ENCODE measurements around the gene ATG12.
"Not testable (repeated sequence)": the region's sequence is repeated elsewhere in the genome, so short reads cannot be mapped to it uniquely, and the experiment has no call there.

The ATG12 gene

DNA sequence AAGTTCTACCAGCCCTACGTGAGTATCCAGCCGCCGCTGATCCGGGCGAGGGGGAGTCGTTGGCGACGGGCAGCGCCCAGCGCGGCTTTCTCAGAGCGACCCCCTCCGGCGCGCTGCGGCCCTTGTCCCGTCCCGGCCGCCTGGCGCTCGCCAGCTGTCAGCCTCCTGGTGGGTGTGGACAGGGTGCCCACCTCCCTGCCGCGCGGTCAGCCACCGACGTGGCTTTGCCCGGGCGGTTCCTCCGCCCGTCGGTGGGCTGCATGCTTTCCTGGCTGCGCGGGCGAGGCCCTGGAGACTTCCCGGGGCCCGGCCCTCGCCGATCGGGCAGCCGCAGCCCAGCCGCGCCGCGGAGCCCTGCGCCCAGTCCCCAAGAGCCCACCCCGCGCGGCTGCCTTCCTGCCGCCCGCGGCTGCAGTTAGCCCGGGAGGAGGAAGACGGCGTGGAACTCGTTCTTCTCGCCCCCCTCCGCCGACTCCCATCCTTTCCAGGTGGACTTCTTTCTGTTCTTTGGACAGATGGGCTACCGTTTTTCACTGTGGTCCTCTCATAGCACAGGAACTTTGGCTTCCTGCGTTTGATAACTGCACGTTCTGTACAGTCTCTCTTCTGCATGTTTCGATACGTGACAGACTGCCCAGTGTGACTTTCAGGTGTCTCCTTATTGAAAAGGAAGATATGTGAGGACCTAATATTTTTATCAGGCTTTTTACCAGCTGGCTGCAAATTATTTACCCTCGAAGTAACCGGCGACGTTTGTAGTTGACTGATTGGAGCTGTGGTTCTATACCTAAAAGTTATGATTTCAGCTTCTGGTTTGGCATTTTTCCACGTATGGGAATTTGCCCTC lies 947 bp upstream of the ATG12 start:
- DNase-seq: peak; percentile 16

DNA sequence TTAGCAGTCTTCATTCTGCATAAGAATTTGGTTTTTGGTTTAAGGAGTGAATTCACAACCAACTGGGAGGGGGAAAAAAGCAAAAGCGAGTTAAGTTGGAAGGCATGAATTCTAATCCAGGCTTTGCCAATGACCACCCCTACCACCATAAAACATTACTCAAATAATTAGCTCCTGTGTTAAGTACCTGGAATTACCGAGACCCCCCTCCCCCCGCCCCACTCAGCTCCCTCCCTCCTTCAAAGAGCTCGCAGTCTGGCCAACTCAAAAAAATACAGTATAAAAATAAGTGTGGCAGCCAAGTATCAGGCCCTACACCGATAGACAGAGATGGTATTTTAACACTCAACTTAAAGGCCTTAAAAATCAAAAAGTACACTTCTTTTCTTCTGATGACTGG lies 492 bp downstream of the ATG12 start:
- DNase-seq: no peak

DNA sequence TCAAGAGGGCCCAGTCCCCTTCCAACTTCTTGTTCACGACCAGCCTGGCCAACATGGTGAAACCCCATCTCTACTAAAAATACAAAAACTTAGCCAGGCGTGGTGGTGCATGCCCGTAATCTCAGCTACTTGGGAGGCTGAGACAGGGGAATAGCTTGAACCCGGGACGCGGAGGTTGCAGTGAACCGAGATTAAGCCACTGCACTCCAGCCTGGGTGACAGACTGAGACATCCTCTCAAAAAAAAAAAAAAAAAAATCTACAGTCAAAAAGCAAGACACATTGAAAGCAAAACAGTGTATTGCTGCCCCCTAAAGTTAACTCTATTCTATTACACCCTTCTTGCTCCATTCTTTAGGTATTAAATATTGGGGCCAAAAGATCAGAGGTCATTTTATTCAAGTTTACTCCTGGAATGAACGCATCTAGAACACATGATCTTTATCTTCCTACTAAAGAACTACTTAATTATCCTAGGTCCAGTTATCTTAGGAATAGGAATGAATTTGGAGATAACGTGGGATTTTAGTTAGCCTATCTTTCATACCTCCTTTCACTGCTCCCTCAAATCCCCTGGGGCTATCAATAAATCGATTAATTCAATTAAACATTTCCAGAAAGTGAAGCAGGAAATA lies 2.4 kb downstream of the ATG12 start:
- peak; percentile 62 for DNase-seq

DNA sequence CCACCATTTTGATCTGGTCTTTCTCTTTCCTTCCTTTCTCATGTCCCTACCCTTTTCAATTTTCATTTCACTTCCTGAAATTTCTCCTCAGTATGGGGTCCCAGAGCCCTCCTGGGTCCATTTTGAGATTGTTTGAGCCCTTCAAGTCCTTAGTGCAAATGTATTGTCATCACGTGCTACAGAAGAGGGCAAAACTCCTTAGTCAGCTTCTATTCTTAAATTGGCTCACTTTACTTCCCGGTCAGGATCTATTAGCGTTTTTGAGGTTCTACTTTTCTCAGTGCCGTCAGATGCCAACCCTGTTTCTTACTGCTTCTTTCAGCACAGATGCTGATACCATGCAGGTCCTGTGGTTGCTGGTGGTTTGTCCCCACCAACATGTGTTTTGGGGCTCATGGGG lies 5.9 kb downstream of the ATG12 start:
- no peak for DNase-seq

DNA sequence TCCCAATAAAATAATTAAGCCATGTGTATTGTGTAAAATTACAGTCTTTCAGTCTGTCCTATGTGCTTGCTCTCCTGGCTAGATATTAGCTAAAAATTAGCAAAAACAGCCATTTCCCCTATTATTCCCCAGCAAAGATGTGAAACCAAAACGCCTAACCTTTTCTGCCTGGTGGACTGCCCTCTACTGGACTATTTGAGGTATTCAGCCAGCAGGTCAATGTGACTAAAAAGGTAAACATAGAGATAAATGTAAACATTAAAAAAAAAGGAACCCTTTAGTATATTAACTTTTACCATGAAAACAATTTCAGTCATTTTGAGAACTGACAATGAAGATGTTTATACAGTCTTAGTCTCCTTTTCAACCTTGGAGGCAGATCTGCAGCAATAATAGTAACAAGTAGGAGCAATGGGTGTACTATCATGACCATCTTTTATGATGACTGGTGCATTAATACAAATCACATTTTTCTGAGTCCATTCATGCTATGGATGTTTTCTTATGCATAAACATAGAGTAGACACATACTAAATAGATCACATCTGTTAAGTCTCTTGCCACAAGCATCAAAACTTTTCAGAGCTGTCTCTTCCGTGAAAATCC lies 10.1 kb downstream of the ATG12 start:
- peak; percentile 8 for DNase-seq

DNA sequence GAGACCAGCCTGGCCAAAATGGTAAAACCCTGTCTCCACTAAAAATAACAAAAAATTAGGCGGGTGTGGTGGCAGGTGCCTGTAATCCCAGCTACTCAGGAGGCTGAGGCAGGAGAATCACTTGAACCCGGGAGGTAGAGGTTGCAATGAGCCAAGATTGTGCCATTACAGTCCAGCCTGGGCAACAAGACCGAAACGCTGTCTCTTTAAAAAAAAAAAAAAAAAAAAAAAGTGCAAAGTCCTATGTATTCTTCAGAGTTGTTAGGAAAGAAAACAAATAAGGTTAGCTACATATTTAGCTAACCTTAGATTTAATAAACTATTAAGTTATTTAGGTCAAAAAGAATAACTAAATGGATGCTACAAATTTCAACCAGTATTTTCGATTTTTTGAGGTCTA lies 11.5 kb downstream of the ATG12 start:
- no peak for DNase-seq

DNA sequence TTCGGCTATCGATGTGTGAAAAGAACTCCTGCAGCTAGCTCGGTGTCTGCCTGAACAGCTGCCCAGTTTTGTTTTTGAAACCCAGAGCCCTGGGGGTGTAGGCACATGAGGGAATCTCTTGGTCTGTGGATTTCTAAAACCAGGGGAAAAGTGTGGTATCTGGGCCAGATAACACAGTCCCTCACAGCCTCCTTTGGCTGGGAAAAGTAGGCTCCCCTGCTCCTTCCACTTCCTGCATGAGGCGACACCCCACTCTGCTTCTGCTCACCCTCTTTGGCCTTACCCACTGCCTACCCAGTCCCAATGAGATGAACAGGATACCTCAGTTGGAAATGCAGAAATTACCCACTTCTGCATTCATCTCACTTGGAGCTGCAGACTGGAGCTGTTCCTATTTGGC lies 15.4 kb downstream of the ATG12 start:
- no peak for DNase-seq

DNA sequence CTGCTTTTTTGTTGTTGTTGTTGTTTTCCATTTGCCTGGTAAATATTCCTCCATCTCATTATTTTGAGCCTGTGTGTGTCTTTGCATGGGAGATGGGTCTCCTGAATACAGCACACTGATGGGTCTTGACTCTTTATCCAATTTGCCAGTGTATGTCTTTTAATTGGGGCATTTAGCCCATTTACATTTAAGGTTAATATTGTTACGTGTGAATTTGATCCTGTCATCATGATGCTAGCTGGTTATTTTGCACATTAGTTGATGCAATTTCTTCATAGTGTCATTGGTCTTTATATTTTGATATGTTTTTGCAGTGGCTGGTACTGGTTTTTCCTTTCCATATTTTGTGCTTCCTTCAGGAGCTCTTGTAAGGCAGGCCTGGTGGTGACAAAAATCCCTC lies 16.4 kb downstream of the ATG12 start:
- DNase-seq: not testable (repeated sequence)

DNA sequence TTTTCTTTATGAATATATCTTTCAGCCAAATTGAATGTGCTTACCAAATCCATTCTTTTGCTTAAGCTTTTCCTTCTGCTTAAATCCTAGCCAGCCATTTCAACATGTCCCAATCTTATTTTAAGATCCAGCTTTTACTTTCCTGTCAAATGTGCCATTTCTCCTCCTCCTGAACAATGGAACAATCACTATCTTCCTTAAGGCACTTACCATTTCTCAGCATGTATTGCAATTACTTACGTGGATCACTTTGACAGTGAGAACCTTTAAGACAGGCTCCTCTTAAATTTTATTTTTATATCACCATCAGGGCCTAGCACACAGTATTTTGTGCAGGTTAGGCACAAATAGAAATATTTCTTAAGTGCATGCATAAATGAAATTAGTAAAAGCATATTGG lies 20.5 kb downstream of the ATG12 start:
- DNase-seq: no peak

DNA sequence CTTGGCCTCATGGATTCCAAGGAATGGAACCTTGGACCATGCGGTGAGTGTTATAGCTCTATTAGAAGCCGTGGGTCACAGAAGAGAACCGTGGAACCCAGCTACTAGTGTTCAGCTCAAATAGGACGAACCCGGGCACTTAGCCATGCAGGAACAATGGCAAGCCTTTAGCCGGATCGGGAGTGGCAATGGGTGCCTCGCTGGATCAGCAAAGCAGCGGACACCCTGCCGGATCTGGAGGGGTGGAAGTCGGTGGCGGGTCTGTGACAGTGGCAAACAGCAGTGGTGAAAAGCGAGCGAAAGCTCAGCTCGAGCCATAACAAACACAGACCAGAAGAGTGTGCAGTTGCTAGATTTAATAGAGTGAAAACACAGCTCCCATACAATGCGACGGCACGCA lies 22.5 kb downstream of the ATG12 start:
- DNase-seq: no peak

DNA sequence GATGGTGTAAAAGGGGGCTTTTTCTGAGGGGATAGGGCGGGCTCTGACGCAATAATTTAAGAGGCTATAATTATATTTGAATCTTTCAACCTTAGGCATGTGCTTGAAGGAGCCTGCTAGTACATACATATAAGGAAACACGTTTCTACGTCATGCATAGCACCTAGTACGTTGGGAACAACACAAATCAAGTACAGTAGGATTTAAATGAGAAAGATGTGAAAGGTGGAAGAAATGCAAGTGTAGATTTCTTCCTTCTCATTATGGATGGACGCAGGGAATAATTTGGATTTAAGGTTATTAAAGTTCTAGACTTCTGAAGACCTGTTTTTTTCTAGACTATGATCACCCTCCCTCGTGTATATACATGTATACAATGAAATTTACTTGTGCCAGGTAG lies 24.0 kb downstream of the ATG12 start:
- no peak for DNase-seq

DNA sequence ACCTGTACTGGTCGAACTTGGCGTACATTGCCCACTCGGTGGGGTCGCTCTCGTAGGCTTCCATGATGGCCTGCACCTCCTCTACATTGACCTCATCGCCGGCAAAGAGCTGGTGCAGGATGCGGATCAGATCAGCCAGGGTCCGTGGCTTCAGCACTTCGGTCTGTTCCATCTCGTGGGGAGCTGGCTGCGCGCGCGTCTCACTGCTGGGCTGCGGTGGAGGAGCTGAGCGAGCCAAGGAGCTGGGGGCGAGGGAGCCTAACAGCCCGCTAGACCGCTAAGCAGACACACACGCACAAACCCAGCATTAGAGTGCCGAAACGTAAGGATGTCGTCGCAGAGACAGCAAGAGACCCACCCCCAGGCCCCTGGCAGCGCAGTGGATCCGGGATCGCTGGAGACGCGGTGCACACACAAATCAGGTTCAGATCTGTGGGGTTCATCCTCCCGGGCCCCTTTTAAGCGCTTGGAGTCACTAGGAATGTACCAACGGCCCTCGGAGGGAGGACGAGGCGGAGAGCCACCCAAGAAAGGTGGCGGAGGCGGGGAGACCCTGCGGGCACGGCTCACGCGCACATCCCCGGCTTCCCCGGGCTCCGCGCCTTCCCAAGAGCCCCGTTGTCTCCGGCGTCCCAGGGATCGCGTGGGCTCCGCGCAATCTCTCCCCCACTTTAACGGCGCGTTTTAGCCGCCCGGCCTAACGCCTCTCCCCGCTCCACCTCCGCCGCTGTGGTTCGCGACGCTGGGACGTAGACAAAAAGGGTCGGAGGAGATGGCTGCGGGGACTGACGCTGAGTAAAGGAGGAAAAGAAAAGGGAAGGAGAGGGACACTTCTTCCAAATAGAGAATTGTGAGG lies 24.9 kb downstream of the ATG12 start, which contains the start of gene CDO1:
Gene CDO1 (minus strand): TSS at position 434 of the 856 bp plus-strand sequence. CDS start 262 bp downstream, at position 172.
- no peak for DNase-seq

DNA sequence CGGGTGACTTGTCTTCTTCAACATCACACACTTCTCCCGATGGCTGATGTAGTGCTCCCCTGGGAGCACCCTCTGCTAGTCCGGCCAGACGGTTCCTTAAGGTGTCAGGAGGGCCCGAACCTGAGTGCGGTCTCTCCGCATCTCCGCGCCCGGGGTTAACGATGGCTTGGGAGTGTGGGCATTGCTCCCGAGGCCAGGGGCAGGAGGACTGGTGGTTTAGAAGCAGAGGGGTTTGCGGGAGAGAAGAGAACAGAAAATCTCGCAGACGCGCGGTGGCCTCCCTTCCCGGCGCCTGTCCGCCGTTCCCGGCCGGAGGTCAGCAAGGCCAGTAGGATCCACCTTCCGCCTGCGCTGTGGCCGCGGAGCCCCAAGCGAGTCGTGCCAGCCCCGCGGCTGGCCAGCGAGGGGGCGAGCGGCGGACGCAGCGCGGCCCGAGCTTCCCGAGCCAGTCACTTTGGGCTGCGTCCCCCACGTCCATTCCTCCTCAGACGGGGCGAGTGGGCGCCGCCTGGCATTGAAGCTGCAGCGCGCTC lies 25.6 kb downstream of the ATG12 start:
- DNase-seq: no peak

DNA sequence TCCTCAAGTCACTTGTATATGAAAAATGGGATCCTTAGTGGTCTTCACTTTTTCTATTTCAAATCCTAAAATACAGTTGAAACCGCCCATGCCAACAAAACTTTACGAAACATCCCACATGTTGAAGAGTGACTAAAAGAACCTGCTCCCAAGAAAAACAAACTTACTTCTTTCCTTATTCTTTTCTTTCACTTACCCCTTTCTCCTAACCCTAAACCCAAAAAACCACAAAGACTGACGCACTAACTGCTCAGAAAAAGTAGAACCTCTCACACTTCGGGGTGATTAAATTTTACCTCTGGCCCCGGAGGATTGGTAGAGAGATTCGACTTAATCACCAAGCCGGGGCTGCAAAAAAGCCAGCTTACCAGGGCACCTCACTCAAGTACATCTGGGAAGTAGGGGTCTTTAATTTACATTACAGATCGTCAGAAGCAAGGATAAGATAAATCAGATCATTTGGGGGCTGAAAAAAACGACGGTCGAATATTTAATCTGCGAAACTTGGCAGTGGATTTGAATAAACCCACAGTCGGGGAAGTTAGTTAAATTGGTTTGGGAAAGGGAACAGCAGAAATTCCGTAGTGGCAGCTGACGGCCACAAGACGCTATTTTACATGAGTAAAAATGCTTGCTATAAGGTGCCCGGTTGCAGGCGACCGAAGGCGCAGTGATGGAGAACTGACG lies 26.2 kb downstream of the ATG12 start:
- no peak for DNase-seq

DNA sequence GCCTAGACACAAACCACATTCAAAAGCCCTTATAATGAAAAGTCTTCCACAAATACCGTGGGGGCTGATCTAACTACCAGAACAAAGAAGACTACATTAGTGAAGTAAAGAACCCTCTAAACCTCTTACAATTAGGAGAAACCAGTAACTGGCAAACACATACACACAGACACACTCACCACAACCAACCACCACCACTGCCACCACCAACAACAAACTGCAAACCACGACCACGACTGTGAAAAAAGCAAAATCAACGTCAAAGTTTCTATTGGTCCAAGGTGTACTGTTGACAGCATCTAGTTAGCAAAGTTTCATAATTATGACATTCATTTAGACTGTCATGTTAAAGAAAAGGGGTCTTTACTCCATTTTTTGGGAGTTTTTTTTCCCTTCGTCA lies 27.6 kb downstream of the ATG12 start:
- no peak for DNase-seq

DNA sequence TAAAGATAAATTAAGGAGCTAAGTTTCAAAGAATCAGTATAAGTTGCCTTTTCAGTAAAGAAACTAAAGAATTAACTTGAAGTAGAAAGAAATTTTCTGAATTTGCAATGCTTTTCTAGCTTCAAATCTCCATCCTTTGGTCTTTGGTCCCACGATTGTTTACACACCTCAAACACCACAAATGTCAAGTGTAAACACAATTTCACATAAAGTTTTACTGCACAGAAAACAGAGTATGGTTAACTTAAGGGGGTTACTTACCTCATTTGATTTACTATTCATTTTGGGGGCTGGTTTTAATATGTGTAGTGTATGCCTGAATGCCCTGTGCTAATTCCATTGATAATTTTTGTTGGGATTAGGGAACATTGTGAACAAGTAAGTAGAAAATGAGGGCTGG lies 29.0 kb downstream of the ATG12 start:
- no peak for DNase-seq

DNA sequence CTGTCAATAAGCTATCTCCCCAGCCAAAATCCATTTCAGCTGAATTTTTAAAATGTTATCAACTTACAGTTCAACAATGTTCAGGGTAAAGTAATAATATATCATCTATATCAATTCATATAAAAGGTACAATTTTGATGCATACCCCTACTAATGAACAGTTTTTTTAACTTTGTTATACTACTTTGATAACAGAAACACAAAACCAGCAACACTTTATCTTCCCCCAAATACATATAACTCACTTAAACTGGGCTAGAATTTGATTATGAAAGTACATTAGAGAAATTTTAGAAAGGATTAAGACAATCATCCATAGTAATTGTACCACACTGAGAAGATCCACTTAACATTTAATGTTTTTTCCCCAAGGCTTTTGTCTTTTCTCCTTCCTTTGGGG lies 30.0 kb downstream of the ATG12 start:
- DNase-seq: no peak

DNA sequence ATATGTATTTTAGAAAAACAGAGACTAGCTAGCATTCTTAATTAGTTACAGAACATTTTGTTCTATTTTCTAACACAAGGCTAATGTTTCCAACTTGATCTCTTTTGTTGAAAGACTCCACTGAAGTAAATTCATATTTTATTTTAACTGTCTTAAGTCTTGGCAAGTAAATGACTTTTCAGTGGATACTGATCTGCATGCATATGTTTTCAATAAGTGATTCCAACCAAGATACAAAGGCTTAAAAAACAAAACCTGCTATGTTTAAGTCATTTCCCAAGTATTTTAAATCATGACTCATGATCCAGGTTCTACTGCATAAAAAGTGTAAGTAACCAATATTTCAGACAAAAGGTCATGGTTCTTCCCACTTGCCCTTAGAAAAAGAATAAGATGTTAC lies 30.6 kb downstream of the ATG12 start:
- DNase-seq: no peak

DNA sequence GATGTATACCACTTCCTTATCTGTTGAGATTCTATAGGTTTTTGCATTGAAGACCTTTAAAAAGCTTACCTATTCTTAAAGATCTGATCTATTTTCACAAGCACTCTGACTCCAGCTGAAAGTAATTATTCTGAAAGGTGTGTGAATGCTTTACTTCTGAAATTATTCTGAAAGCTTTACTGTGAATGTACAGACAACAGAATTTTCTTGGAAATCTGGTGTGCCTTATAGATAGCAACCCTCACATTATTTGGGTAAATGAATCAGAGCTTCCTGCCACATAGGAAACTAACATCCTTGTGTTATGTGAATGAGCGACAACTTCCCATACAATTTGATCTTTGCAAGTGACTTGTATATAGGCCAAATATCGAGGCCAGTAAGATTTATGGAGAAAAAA lies 31.4 kb downstream of the ATG12 start:
- no peak for DNase-seq

DNA sequence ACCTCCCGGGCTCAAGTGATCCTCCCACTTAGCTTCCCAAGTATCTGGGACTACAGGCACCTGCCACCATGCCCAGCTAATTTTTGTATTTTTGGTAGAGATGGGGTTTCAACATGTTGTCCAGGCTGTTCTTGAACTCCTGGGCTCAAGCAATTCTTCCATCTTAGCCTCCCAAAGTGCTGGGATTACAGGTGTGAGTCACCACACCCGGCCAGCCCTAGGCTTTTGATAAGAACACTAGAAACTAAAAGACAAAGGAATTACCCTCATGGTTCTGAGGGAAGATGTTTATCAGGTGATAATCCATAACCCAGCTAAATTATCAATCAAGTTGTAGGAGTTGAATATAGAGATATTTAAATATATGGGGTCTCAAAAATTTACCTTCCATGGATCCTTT lies 33.3 kb downstream of the ATG12 start:
- not testable (repeated sequence) for DNase-seq

DNA sequence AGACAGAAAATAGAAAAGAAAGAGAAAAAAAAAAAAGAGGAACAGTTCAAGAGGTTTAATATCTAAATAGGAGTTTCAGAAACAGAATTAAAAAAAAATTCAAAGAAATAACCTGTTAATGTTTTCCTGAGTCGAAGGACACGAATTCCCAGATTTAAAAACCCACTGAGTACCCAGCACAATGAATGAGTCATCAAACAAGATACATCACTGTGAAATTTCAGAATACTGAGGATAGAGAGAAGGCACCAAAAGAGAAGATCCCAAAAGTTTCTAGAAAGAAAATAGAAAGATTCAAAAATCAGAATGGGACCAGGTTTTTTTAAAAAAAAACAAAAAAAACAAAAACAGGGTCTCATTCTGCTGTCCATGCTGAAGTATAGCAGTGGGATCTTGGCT lies 33.7 kb downstream of the ATG12 start:
- no peak for DNase-seq

DNA sequence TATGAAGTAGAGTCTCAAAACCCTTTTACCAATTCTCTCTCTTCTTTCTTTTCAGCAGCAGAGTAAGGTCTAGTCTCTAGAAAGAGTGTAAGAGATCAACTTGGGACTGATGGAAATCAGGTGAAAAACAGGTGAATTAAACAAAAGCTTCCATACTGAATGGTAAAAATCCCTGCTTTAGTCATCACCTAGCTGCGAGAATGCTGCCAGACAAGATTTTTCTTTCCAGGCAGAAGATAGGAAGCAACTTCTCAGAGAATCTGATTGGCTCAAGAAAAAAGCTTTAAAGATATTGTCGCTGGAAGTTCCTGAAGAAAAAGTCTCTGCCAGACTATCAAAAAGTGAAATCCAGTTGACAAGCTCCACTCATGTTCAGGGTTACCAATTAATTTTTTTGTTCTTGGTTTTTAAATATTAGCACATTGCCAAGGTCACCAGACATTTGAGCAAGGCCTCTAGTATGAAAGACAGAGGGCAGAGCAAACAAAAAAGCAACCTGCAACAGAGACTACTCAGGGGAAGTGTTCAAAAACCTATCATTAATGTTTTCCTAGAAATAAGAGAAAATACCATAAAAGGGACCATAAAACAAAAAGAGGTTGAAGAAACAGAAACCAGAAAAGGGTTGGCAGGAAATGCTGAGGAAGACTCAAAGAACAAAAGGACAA lies 34.2 kb downstream of the ATG12 start:
- DNase-seq: no peak

Measured in NCI-H1694 treated with DMSO at 0.1 percent for 48 hours (cell line).